ENCODE data around the gene SMIM22. TPM values are rescaled to one million over a fixed set of nuclear protein-coding genes. Genes with fewer than 3 reads are reported as not detected.

The SMIM22 gene
- total RNA-seq, 1 experiment from 2014 or later: not detected

GRCh38 chr16:4802659-4803287, 7.6 kb downstream of the SMIM22 start:
- in situ Hi-C loops (cut with HindIII; ENCODE audit: low pct_unique_long_range_greater_than_20kb, low sequenced_read_pairs): no loop called here
- DNase-seq (ENCODE audit: low read depth, low spot score): peak; percentile 89

GRCh38 chr16:4803401-4803844, 8.3 kb downstream of the SMIM22 start:
- in situ Hi-C loops (cut with HindIII; ENCODE audit: low pct_unique_long_range_greater_than_20kb, low sequenced_read_pairs): no loop called here
- DNase-seq (ENCODE audit: low read depth, low spot score): no peak

GRCh38 chr16:4803898-4804762, 9.0 kb downstream of the SMIM22 start:
- in situ Hi-C loops (cut with HindIII; ENCODE audit: low pct_unique_long_range_greater_than_20kb, low sequenced_read_pairs): no loop called here
- no peak for DNase-seq (ENCODE audit: low read depth, low spot score)

- DNase-seq (ENCODE audit: low read depth, low spot score): no peak
- in situ Hi-C loops (cut with HindIII; ENCODE audit: low pct_unique_long_range_greater_than_20kb, low sequenced_read_pairs): no loop called here
Observed at GRCh38 chr16:4805231-4805630, 10.1 kb downstream of the SMIM22 start.

- DNase-seq (ENCODE audit: low read depth, low spot score): no peak
- in situ Hi-C loops (cut with HindIII; ENCODE audit: low pct_unique_long_range_greater_than_20kb, low sequenced_read_pairs): no loop called here
Observed at GRCh38 chr16:4806280-4806679, 11.1 kb downstream of the SMIM22 start.

GRCh38 chr16:4811242-4811641, 16.1 kb downstream of the SMIM22 start:
- in situ Hi-C loops (cut with HindIII; ENCODE audit: low pct_unique_long_range_greater_than_20kb, low sequenced_read_pairs): no loop called here
- no peak for DNase-seq (ENCODE audit: low read depth, low spot score)

GRCh38 chr16:4811773-4812172, 16.6 kb downstream of the SMIM22 start:
- in situ Hi-C loops (cut with HindIII; ENCODE audit: low pct_unique_long_range_greater_than_20kb, low sequenced_read_pairs): no loop called here
- DNase-seq (ENCODE audit: low read depth, low spot score): no peak

GRCh38 chr16:4813251-4814003, 18.3 kb downstream of the SMIM22 start:
- in situ Hi-C loops (cut with HindIII; ENCODE audit: low pct_unique_long_range_greater_than_20kb, low sequenced_read_pairs): no loop called here
- no peak for DNase-seq (ENCODE audit: low read depth, low spot score)

GRCh38 chr16:4814046-4814445, 18.9 kb downstream of the SMIM22 start:
- DNase-seq (ENCODE audit: low read depth, low spot score): no peak
- in situ Hi-C loops (cut with HindIII; ENCODE audit: low pct_unique_long_range_greater_than_20kb, low sequenced_read_pairs): no loop called here

GRCh38 chr16:4814542-4815173, 19.5 kb downstream of the SMIM22 start:
- in situ Hi-C loops (cut with HindIII; ENCODE audit: low pct_unique_long_range_greater_than_20kb, low sequenced_read_pairs): no loop called here

GRCh38 chr16:4820652-4821051, 25.5 kb downstream of the SMIM22 start:
- in situ Hi-C loops (cut with HindIII; ENCODE audit: low pct_unique_long_range_greater_than_20kb, low sequenced_read_pairs): no loop called here

More at GRCh38 chr16:4814542-4815173, 19.5 kb downstream of the SMIM22 start:
- no peak for DNase-seq (ENCODE audit: low read depth, low spot score)

GRCh38 chr16:4825196-4825595, 30.0 kb downstream of the SMIM22 start:
- DNase-seq (ENCODE audit: low read depth, low spot score): no peak
- in situ Hi-C loops (cut with HindIII; ENCODE audit: low pct_unique_long_range_greater_than_20kb, low sequenced_read_pairs): no loop called here

More at GRCh38 chr16:4820652-4821051, 25.5 kb downstream of the SMIM22 start:
- DNase-seq (ENCODE audit: low read depth, low spot score): no peak

- in situ Hi-C loops (cut with HindIII; ENCODE audit: low pct_unique_long_range_greater_than_20kb, low sequenced_read_pairs): no loop called here
- no peak for DNase-seq (ENCODE audit: low read depth, low spot score)
Observed at GRCh38 chr16:4826526-4826925, 31.4 kb downstream of the SMIM22 start.

- in situ Hi-C loops (cut with HindIII; ENCODE audit: low pct_unique_long_range_greater_than_20kb, low sequenced_read_pairs): no loop called here
- DNase-seq (ENCODE audit: low read depth, low spot score): no peak
Observed at GRCh38 chr16:4826980-4827379, 31.8 kb downstream of the SMIM22 start.

- in situ Hi-C loops (cut with HindIII; ENCODE audit: low pct_unique_long_range_greater_than_20kb, low sequenced_read_pairs): no loop called here
- DNase-seq (ENCODE audit: low read depth, low spot score): no peak
Observed at GRCh38 chr16:4828567-4829321, 33.6 kb downstream of the SMIM22 start.

- no peak for DNase-seq (ENCODE audit: low read depth, low spot score)
- in situ Hi-C loops (cut with HindIII; ENCODE audit: low pct_unique_long_range_greater_than_20kb, low sequenced_read_pairs): no loop called here
Observed at GRCh38 chr16:4830408-4830807, 35.2 kb downstream of the SMIM22 start.

GRCh38 chr16:4831616-4832015, 36.4 kb downstream of the SMIM22 start:
- in situ Hi-C loops (cut with HindIII; ENCODE audit: low pct_unique_long_range_greater_than_20kb, low sequenced_read_pairs): no loop called here
- no peak for DNase-seq (ENCODE audit: low read depth, low spot score)
